AG09319 (cell line): ENCODE measurements around the gene CCDC169.
"Not testable (repeated sequence)": the region's sequence is repeated elsewhere in the genome, so short reads cannot be mapped to it uniquely, and the experiment has no call there.

ENCODE experiments used
- DNase-seq: peaks from one replicate; pipeline ENCODE4 v3.0.0-alpha.2; 2010; ENCODE audit warnings: low read depth; ENCODE audit errors: extremely low read depth
- TF ChIP-seq, protein P1 (sequence below): IDR thresholded peaks from 2 replicates; pipeline ENCODE4 v1.5.1; 2011; ENCODE audit warnings: low read depth, mild to moderate bottlenecking, inconsistent platforms, low read length, moderate library complexity

CCDC169 gene

DNA sequence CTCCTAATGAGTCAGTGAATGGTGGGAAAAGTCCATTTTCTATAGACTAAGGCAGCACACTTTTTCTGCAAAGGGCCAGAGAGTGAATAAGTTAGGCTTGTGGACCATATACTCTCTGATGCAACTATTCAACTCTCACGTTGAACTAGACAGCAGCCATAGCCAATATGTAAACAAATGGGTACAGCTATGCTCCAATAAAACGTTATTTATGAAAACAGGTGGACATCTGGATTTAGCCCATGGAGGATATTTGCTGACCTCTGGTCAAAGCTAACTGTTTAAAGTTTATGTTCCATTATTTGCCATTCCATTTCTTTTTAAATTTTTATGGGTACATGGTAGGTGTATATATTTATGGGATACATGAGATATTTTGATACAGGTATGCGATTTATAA, 4.7 kb upstream of the CCDC169 start:
- DNase-seq: no peak
- TF ChIP-seq, protein P1, sequence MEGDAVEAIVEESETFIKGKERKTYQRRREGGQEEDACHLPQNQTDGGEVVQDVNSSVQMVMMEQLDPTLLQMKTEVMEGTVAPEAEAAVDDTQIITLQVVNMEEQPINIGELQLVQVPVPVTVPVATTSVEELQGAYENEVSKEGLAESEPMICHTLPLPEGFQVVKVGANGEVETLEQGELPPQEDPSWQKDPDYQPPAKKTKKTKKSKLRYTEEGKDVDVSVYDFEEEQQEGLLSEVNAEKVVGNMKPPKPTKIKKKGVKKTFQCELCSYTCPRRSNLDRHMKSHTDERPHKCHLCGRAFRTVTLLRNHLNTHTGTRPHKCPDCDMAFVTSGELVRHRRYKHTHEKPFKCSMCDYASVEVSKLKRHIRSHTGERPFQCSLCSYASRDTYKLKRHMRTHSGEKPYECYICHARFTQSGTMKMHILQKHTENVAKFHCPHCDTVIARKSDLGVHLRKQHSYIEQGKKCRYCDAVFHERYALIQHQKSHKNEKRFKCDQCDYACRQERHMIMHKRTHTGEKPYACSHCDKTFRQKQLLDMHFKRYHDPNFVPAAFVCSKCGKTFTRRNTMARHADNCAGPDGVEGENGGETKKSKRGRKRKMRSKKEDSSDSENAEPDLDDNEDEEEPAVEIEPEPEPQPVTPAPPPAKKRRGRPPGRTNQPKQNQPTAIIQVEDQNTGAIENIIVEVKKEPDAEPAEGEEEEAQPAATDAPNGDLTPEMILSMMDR: no peak

- not testable (repeated sequence) for DNase-seq
Observed at GRCh38 chr13:36299469-36299868, 1.9 kb upstream of the CCDC169 start.

- no peak for DNase-seq
- TF ChIP-seq, protein P1: no peak
Observed at GRCh38 chr13:36298535-36299068, 988 bp upstream of the CCDC169 start.

DNA sequence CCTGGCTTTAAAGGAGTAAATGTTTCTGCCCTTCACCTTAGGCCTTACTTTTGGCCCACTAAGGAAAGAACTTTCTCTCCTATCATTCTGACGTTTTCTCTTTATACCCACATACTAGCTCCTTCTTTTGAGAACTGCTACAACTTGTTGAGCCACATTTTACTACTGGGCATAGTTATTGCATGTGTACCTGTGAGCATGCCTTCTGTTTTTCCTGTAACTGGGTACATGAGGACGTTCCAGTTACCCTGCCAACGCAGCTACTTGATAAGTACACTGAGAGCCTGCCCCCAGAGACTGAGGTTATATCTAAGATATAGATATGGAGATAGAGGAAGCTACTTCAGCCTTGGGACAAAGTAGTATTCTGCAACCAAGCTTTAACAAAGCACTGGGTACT, 3.5 kb downstream of the CCDC169 start:
- TF ChIP-seq, protein P1: no peak
- no peak for DNase-seq

- TF ChIP-seq, protein P1: no peak
- DNase-seq: no peak
Observed at GRCh38 chr13:36293497-36293896, 4.1 kb downstream of the CCDC169 start.

- no peak for DNase-seq
Observed at GRCh38 chr13:36288794-36289391, 8.7 kb downstream of the CCDC169 start.

DNA sequence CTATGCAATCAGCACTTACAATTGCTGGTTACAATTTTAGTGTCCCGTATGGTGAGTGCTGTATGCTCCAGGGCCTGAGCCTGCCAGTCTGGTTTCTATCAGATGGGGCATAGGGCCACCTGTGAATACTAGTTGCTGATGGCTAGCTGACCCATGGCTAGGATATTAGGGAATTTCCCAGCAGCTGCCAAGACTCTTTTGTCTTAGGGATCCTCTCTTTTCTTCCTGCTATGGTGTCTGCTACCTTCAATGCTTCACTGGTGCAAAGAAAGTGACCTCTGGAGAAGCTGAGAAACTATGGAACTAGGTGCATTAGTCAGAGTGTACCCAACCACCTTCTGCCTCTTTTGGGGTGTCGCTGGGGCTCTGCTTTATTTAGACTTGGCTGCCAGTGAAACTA, 11.6 kb downstream of the CCDC169 start:
- TF ChIP-seq, protein P1: no peak
- no peak for DNase-seq

More at GRCh38 chr13:36288794-36289391, 8.7 kb downstream of the CCDC169 start:
- TF ChIP-seq, protein P1: no peak
